ENCODE data around the gene CBX6.
"Not testable (repeated sequence)": the region's sequence is repeated elsewhere in the genome, so short reads cannot be mapped to it uniquely, and the experiment has no call there.

CBX6 gene

GRCh38 chr22:38861927-38862326 is 10.1 kb downstream of the CBX6 start:
- Histone ChIP-seq H3K36me3 (ENCODE audit: control insufficient read depth in 2 of 2, insufficient read depth in 2 of 2, low read length in 2 of 2) (peaks cover 0 to 2% of the 10 kb centered on the region in 2 donors), H3K4me3 (ENCODE audit: low read length in 2 of 2) (no peak overlapping the region), H3K27ac (ENCODE audit: low read depth in 2 of 2, low read length in 2 of 2) (no peak overlapping the region), H3K4me1 (ENCODE audit: control insufficient read depth in 2 of 2, insufficient read depth in 2 of 2, low read length in 2 of 2) (peaks cover 3 to 8% of the 10 kb centered on the region in 2 donors), H3K9ac (ENCODE audit: low read depth in 1 of 2, low read length in 2 of 2) (no peak overlapping the region), H3K9me3 (ENCODE audit: control insufficient read depth in 2 of 2, low read length in 2 of 2) (no peaks in the 10 kb centered on the region), H3K27me3 (ENCODE audit: control insufficient read depth in 2 of 2, insufficient read depth in 2 of 2, low read length in 2 of 2) (no peaks in the 10 kb centered on the region)

- no peaks in the 10 kb centered on the region for H3K9me3 ChIP-seq (ENCODE audit: control insufficient read depth in 2 of 2, low read length in 2 of 2)
- no peak overlapping the region for H3K4me3 ChIP-seq (ENCODE audit: low read length in 2 of 2)
- H3K4me1 ChIP-seq (ENCODE audit: control insufficient read depth in 2 of 2, insufficient read depth in 2 of 2, low read length in 2 of 2): peaks cover 3 to 8% of the 10 kb centered on the region in 2 donors
- H3K9ac ChIP-seq (ENCODE audit: low read depth in 1 of 2, low read length in 2 of 2): no peak overlapping the region
- H3K27ac ChIP-seq (ENCODE audit: low read depth in 2 of 2, low read length in 2 of 2): no peak overlapping the region
- no peaks in the 10 kb centered on the region for H3K27me3 ChIP-seq (ENCODE audit: control insufficient read depth in 2 of 2, insufficient read depth in 2 of 2, low read length in 2 of 2)
- peaks cover 0 to 2% of the 10 kb centered on the region in 2 donors for H3K36me3 ChIP-seq (ENCODE audit: control insufficient read depth in 2 of 2, insufficient read depth in 2 of 2, low read length in 2 of 2)
Observed at GRCh38 chr22:38861170-38861876, 10.7 kb downstream of the CBX6 start.

- no peak overlapping the region for H3K4me3 ChIP-seq (ENCODE audit: low read length in 2 of 2)
- H3K4me1 ChIP-seq (ENCODE audit: control insufficient read depth in 2 of 2, insufficient read depth in 2 of 2, low read length in 2 of 2): peaks cover 3 to 8% of the 10 kb centered on the region in 2 donors
- H3K27ac ChIP-seq (ENCODE audit: low read depth in 2 of 2, low read length in 2 of 2): no peak overlapping the region
- peaks cover 0 to 2% of the 10 kb centered on the region in 2 donors for H3K36me3 ChIP-seq (ENCODE audit: control insufficient read depth in 2 of 2, insufficient read depth in 2 of 2, low read length in 2 of 2)
- no peak overlapping the region for H3K9ac ChIP-seq (ENCODE audit: low read depth in 1 of 2, low read length in 2 of 2)
- no peaks in the 10 kb centered on the region for H3K27me3 ChIP-seq (ENCODE audit: control insufficient read depth in 2 of 2, insufficient read depth in 2 of 2, low read length in 2 of 2)
- H3K9me3 ChIP-seq (ENCODE audit: control insufficient read depth in 2 of 2, low read length in 2 of 2): no peaks in the 10 kb centered on the region
Observed at GRCh38 chr22:38860283-38861169, 11.5 kb downstream of the CBX6 start.

- H3K9ac ChIP-seq (ENCODE audit: low read depth in 1 of 2, low read length in 2 of 2): no peak overlapping the region
- H3K4me1 ChIP-seq (ENCODE audit: control insufficient read depth in 2 of 2, insufficient read depth in 2 of 2, low read length in 2 of 2): peaks cover 3 to 4% of the 10 kb centered on the region in 2 donors
- H3K27ac ChIP-seq (ENCODE audit: low read depth in 2 of 2, low read length in 2 of 2): no peak overlapping the region
Observed at GRCh38 chr22:38859581-38860282, 12.3 kb downstream of the CBX6 start.

GRCh38 chr22:38858492-38858891 is 13.5 kb downstream of the CBX6 start:
- no peaks in the 10 kb centered on the region for H3K36me3 ChIP-seq (ENCODE audit: control insufficient read depth in 2 of 2, insufficient read depth in 2 of 2, low read length in 2 of 2)
- no peaks in the 10 kb centered on the region for H3K9me3 ChIP-seq (ENCODE audit: control insufficient read depth in 2 of 2, low read length in 2 of 2)
- no peak overlapping the region for H3K4me3 ChIP-seq (ENCODE audit: low read length in 2 of 2)
- H3K27ac ChIP-seq (ENCODE audit: low read depth in 2 of 2, low read length in 2 of 2): no peak overlapping the region
- H3K9ac ChIP-seq (ENCODE audit: low read depth in 1 of 2, low read length in 2 of 2): no peak overlapping the region
- no peaks in the 10 kb centered on the region for H3K27me3 ChIP-seq (ENCODE audit: control insufficient read depth in 2 of 2, insufficient read depth in 2 of 2, low read length in 2 of 2)
- H3K4me1 ChIP-seq (ENCODE audit: control insufficient read depth in 2 of 2, insufficient read depth in 2 of 2, low read length in 2 of 2): no peaks in the 10 kb centered on the region

More at GRCh38 chr22:38859581-38860282, 12.3 kb downstream of the CBX6 start:
- Histone ChIP-seq H3K4me3 (ENCODE audit: low read length in 2 of 2) (no peak overlapping the region), H3K27me3 (ENCODE audit: control insufficient read depth in 2 of 2, insufficient read depth in 2 of 2, low read length in 2 of 2) (no peaks in the 10 kb centered on the region), H3K36me3 (ENCODE audit: control insufficient read depth in 2 of 2, insufficient read depth in 2 of 2, low read length in 2 of 2) (no peaks in the 10 kb centered on the region), H3K9me3 (ENCODE audit: control insufficient read depth in 2 of 2, low read length in 2 of 2) (no peaks in the 10 kb centered on the region)

- not testable (repeated sequence) for H3K9ac ChIP-seq (ENCODE audit: low read depth in 1 of 2, low read length in 2 of 2); H3K9me3 ChIP-seq (ENCODE audit: control insufficient read depth in 2 of 2, low read length in 2 of 2); H3K27ac ChIP-seq (ENCODE audit: low read depth in 2 of 2, low read length in 2 of 2); H3K4me3 ChIP-seq (ENCODE audit: low read length in 2 of 2); H3K27me3 ChIP-seq (ENCODE audit: control insufficient read depth in 2 of 2, insufficient read depth in 2 of 2, low read length in 2 of 2); H3K4me1 ChIP-seq (ENCODE audit: control insufficient read depth in 2 of 2, insufficient read depth in 2 of 2, low read length in 2 of 2); H3K36me3 ChIP-seq (ENCODE audit: control insufficient read depth in 2 of 2, insufficient read depth in 2 of 2, low read length in 2 of 2)
Observed at GRCh38 chr22:38854476-38854875, 17.5 kb downstream of the CBX6 start.

GRCh38 chr22:38853883-38854282 is 18.1 kb downstream of the CBX6 start:
- not testable (repeated sequence) for H3K36me3 ChIP-seq (ENCODE audit: control insufficient read depth in 2 of 2, insufficient read depth in 2 of 2, low read length in 2 of 2); H3K4me3 ChIP-seq (ENCODE audit: low read length in 2 of 2); H3K27ac ChIP-seq (ENCODE audit: low read depth in 2 of 2, low read length in 2 of 2); H3K9ac ChIP-seq (ENCODE audit: low read depth in 1 of 2, low read length in 2 of 2); H3K9me3 ChIP-seq (ENCODE audit: control insufficient read depth in 2 of 2, low read length in 2 of 2); H3K4me1 ChIP-seq (ENCODE audit: control insufficient read depth in 2 of 2, insufficient read depth in 2 of 2, low read length in 2 of 2); H3K27me3 ChIP-seq (ENCODE audit: control insufficient read depth in 2 of 2, insufficient read depth in 2 of 2, low read length in 2 of 2)

- H3K9ac ChIP-seq (ENCODE audit: low read depth in 1 of 2, low read length in 2 of 2): no peak overlapping the region
- no peaks in the 10 kb centered on the region for H3K4me1 ChIP-seq (ENCODE audit: control insufficient read depth in 2 of 2, insufficient read depth in 2 of 2, low read length in 2 of 2)
- H3K27me3 ChIP-seq (ENCODE audit: control insufficient read depth in 2 of 2, insufficient read depth in 2 of 2, low read length in 2 of 2): peaks cover 3 to 6% of the 10 kb centered on the region in 2 donors
- H3K36me3 ChIP-seq (ENCODE audit: control insufficient read depth in 2 of 2, insufficient read depth in 2 of 2, low read length in 2 of 2): no peaks in the 10 kb centered on the region
- no peak overlapping the region for H3K4me3 ChIP-seq (ENCODE audit: low read length in 2 of 2)
- no peaks in the 10 kb centered on the region for H3K9me3 ChIP-seq (ENCODE audit: control insufficient read depth in 2 of 2, low read length in 2 of 2)
- no peak overlapping the region for H3K27ac ChIP-seq (ENCODE audit: low read depth in 2 of 2, low read length in 2 of 2)
Observed at GRCh38 chr22:38853196-38853651, 18.8 kb downstream of the CBX6 start.

GRCh38 chr22:38852522-38852921 is 19.5 kb downstream of the CBX6 start:
- Histone ChIP-seq H3K9ac (ENCODE audit: low read depth in 1 of 2, low read length in 2 of 2) (no peak overlapping the region), H3K27ac (ENCODE audit: low read depth in 2 of 2, low read length in 2 of 2) (no peak overlapping the region)

More at GRCh38 chr22:38852522-38852921, 19.5 kb downstream of the CBX6 start:
- Histone ChIP-seq H3K4me1 (ENCODE audit: control insufficient read depth in 2 of 2, insufficient read depth in 2 of 2, low read length in 2 of 2) (no peaks in the 10 kb centered on the region), H3K9me3 (ENCODE audit: control insufficient read depth in 2 of 2, low read length in 2 of 2) (no peaks in the 10 kb centered on the region), H3K27me3 (ENCODE audit: control insufficient read depth in 2 of 2, insufficient read depth in 2 of 2, low read length in 2 of 2) (peaks cover 3 to 6% of the 10 kb centered on the region in 2 donors), H3K4me3 (ENCODE audit: low read length in 2 of 2) (no peak overlapping the region), H3K36me3 (ENCODE audit: control insufficient read depth in 2 of 2, insufficient read depth in 2 of 2, low read length in 2 of 2) (no peaks in the 10 kb centered on the region)
